CD4-positive, alpha-beta T cell treated with Interleukin-6 at 100 ng/mL for 8 hours (primary cell): Measurements from ENCODE around the gene SEBOX.
"Not testable (repeated sequence)": the region's sequence is repeated elsewhere in the genome, so short reads cannot be mapped to it uniquely, and the experiment has no call there.

Source experiments
- DNase-seq: peaks from one replicate; pipeline ENCODE4 v3.0.0-alpha.2; 2020; ENCODE audit warnings: mixed read lengths, low spot score

The SEBOX gene

GRCh38 chr17:28340374-28340773 is 24.6 kb downstream of the SEBOX start:
- no peak for DNase-seq

- DNase-seq: no peak
These were observed 25.6 kb downstream of the SEBOX start for GRCh38 chr17:28339431-28339830.

- DNase-seq: not testable (repeated sequence)
These were observed 26.2 kb downstream of the SEBOX start for GRCh38 chr17:28338769-28339212.

- DNase-seq: no peak
These were observed 26.8 kb downstream of the SEBOX start for GRCh38 chr17:28338056-28338768.

GRCh38 chr17:28335959-28336871 is 28.8 kb downstream of the SEBOX start:
- no peak for DNase-seq

GRCh38 chr17:28335201-28335958 is 29.6 kb downstream of the SEBOX start, which contains the start of the genes IFT20 and TNFAIP1:
IFT20 (minus strand) TSS chr17:28335472; CDS start chr17:28331985, 3,487 bp downstream.
TNFAIP1 (plus strand) TSS chr17:28335761; CDS start chr17:28339522, 3,761 bp downstream.
- peak; percentile 99 for DNase-seq

- no peak for DNase-seq
These were observed 30.3 kb downstream of the SEBOX start for GRCh38 chr17:28334666-28335200.

- DNase-seq: no peak
These were observed 30.8 kb downstream of the SEBOX start for GRCh38 chr17:28334171-28334570.

GRCh38 chr17:28333083-28333746 is 31.8 kb downstream of the SEBOX start:
- DNase-seq: no peak

GRCh38 chr17:28331891-28332420 is 33.0 kb downstream of the SEBOX start:
- DNase-seq: no peak

- DNase-seq: no peak
These were observed 34.3 kb downstream of the SEBOX start for GRCh38 chr17:28330671-28331070.

GRCh38 chr17:28328325-28328724 is 36.7 kb downstream of the SEBOX start:
- DNase-seq: no peak

- DNase-seq: no peak
These were observed 37.3 kb downstream of the SEBOX start for GRCh38 chr17:28327709-28328108.

GRCh38 chr17:28327031-28327607 is 37.9 kb downstream of the SEBOX start:
- DNase-seq: no peak

GRCh38 chr17:28326114-28326513 is 38.9 kb downstream of the SEBOX start:
- no peak for DNase-seq

GRCh38 chr17:28325211-28325610 is 39.8 kb downstream of the SEBOX start:
- DNase-seq: no peak

GRCh38 chr17:28324781-28325180 is 40.2 kb downstream of the SEBOX start:
- no peak for DNase-seq

GRCh38 chr17:28324267-28324745 is 40.7 kb downstream of the SEBOX start:
- DNase-seq: no peak

GRCh38 chr17:28320215-28321061 is 44.6 kb downstream of the SEBOX start:
- DNase-seq: no peak

GRCh38 chr17:28319598-28319935 is 45.4 kb downstream of the SEBOX start:
- DNase-seq: no peak
